DOHH2 (cell line): Measurements from ENCODE around the gene ICE1.

Experiments used
- H3F3A ChIP-seq: fragments of 200-600 bp; sonication (generic), shearing (Covaris generic); 2 replicates; pipeline ENCODE4 v1.6.0; 2016; ENCODE audit warnings: antibody characterized with exemption, mild to moderate bottlenecking; ENCODE audit not compliant: control insufficient read depth, insufficient read depth
- H3K27ac ChIP-seq: fragments of 200-600 bp; sonication (generic); 2 replicates; pipeline ENCODE4 v1.5.1; 2014; ENCODE audit warnings: low read depth, mild to moderate bottlenecking, low read length, moderate library complexity
- H3K27me3 ChIP-seq: fragments of 200-600 bp; sonication (generic); 2 replicates; pipeline ENCODE4 v1.6.1; 2014; ENCODE audit warnings: mild to moderate bottlenecking, low read length, mixed read lengths; ENCODE audit not compliant: control insufficient read depth
- H3K36me3 ChIP-seq: fragments of 200-600 bp; sonication (generic); 2 replicates; pipeline ENCODE4 v1.6.1; 2014; ENCODE audit warnings: mild to moderate bottlenecking, low read length, moderate library complexity, mixed read lengths; ENCODE audit not compliant: control insufficient read depth
- H3K4me1 ChIP-seq: fragments of 200-600 bp; sonication (generic); 2 replicates; pipeline ENCODE4 v1.6.1; 2014; ENCODE audit warnings: mild to moderate bottlenecking, low read length, mixed read lengths; ENCODE audit not compliant: control insufficient read depth
- H3K4me2 ChIP-seq: fragments of 200-600 bp; sonication (generic); 2 replicates; pipeline ENCODE4 v1.6.0; 2014; ENCODE audit warnings: mild to moderate bottlenecking, low read length, moderate library complexity
- H3K4me3 ChIP-seq: fragments of 200-600 bp; sonication (generic); 2 replicates; pipeline ENCODE4 v1.5.1; 2014; ENCODE audit warnings: mild to moderate bottlenecking, low read length, mixed read lengths
- H3K79me2 ChIP-seq: fragments of 200-600 bp; sonication (generic); 2 replicates; pipeline ENCODE4 v1.6.1; 2014; ENCODE audit warnings: mild to moderate bottlenecking, low read length, mixed read lengths; ENCODE audit not compliant: control insufficient read depth
- H3K9me2 ChIP-seq: fragments of 200-600 bp; sonication (generic); replicated peaks from 2 replicates; pipeline ENCODE4 v1.6.1; 2014; ENCODE audit warnings: mild to moderate bottlenecking, low read length, mixed read lengths; ENCODE audit not compliant: control insufficient read depth
- H3K9me3 ChIP-seq: fragments of 200-600 bp; sonication (generic); 2 replicates; pipeline ENCODE4 v1.6.1; 2014; ENCODE audit warnings: antibody characterized with exemption, low read length, mixed read lengths; ENCODE audit not compliant: control insufficient read depth, insufficient read depth
- H4K20me1 ChIP-seq: fragments of 200-600 bp; sonication (generic); 2 replicates; pipeline ENCODE4 v1.6.0; 2014; ENCODE audit warnings: low read depth, mild to moderate bottlenecking, antibody characterized with exemption, low read length, moderate library complexity; ENCODE audit not compliant: control insufficient read depth, insufficient read depth
- CTCF ChIP-seq: fragments of 200-600 bp; sonication (generic); IDR thresholded peaks from one replicate; pipeline ENCODE4 v1.5.1; 2014; ENCODE audit warnings: antibody characterized with exemption, mild to moderate bottlenecking, low read depth, low read length; ENCODE audit not compliant: poor library complexity, severe bottlenecking
- EZH2phosphoT487 ChIP-seq: fragments of 200-600 bp; sonication (generic); IDR thresholded peaks from 2 replicates; pipeline ENCODE4 v1.6.1; 2017; ENCODE audit warnings: borderline replicate concordance, mild to moderate bottlenecking, antibody characterized with exemption, low read length, moderate library complexity, mixed read lengths

ICE1 gene

GRCh38 chr5:5531371-5531770 is 108.9 kb downstream of the ICE1 start:
- no peaks in the 10 kb centered on the region for H3K36me3 ChIP-seq
- TF ChIP-seq EZH2phosphoT487 = no peak
- TF ChIP-seq CTCF = no peak
- no peaks in the 10 kb centered on the region for H3K27me3 ChIP-seq

GRCh38 chr5:5532306-5533076 is 110.0 kb downstream of the ICE1 start:
- Histone ChIP-seq H3K9me3 (no peaks in the 10 kb centered on the region), H3K79me2 (no peaks in the 10 kb centered on the region), H3K27me3 (no peaks in the 10 kb centered on the region), H4K20me1 (no peaks in the 10 kb centered on the region), H3K9me2 (no peaks in the 10 kb centered on the region), H3F3A (no peaks in the 10 kb centered on the region), H3K27ac (no peak overlapping the region), H3K36me3 (no peaks in the 10 kb centered on the region), H3K4me3 (no peak overlapping the region), H3K4me2 (no peak overlapping the region), H3K4me1 (no peaks in the 10 kb centered on the region)
- TF ChIP-seq EZH2phosphoT487 (no peak), CTCF (no peak)

More at GRCh38 chr5:5531371-5531770, 108.9 kb downstream of the ICE1 start:
- H3F3A ChIP-seq = no peaks in the 10 kb centered on the region
- no peak overlapping the region for H3K27ac ChIP-seq
- no peaks in the 10 kb centered on the region for H3K9me3 ChIP-seq
- H3K9me2 ChIP-seq = no peaks in the 10 kb centered on the region
- H3K79me2 ChIP-seq = no peaks in the 10 kb centered on the region
- H3K4me1 ChIP-seq = no peaks in the 10 kb centered on the region
- no peak overlapping the region for H3K4me3 ChIP-seq
- H4K20me1 ChIP-seq = no peaks in the 10 kb centered on the region
- H3K4me2 ChIP-seq = no peak overlapping the region

- no peaks in the 10 kb centered on the region for H3K79me2 ChIP-seq
- no peak for TF ChIP-seq CTCF
- no peak for TF ChIP-seq EZH2phosphoT487
- no peaks in the 10 kb centered on the region for H4K20me1 ChIP-seq
- no peak overlapping the region for H3K27ac ChIP-seq
- H3K9me3 ChIP-seq = no peaks in the 10 kb centered on the region
- no peaks in the 10 kb centered on the region for H3K4me1 ChIP-seq
- H3F3A ChIP-seq = no peaks in the 10 kb centered on the region
- no peaks in the 10 kb centered on the region for H3K36me3 ChIP-seq
- no peaks in the 10 kb centered on the region for H3K27me3 ChIP-seq
- H3K9me2 ChIP-seq = no peaks in the 10 kb centered on the region
- no peak overlapping the region for H3K4me2 ChIP-seq
- H3K4me3 ChIP-seq = no peak overlapping the region
These were observed 111.5 kb downstream of the ICE1 start for GRCh38 chr5:5533927-5534326.
